Activated CD8-positive, alpha-beta T cell treated with anti-CD3 and anti-CD28 coated beads for 36 hours (primary cell): Measurements from ENCODE around the gene DEPDC5. TPM values are rescaled to one million over a fixed set of nuclear protein-coding genes. Genes with fewer than 3 reads are reported as not detected.
A peak's percentile ranks its signal among the peaks of the same experiment; 100 is the strongest.

Experiments used
- ATAC-seq: fragments of 200-7000 bp; cut with Tn5 transposase; one replicate; pipeline ENCODE4 v1.10.0; 2021; ENCODE audit warnings: mild to moderate bottlenecking, moderate library complexity
- CTCF ChIA-PET: fragments of 350-600 bp; sonication (Branson Sonifier 250); formaldehyde crosslinking; loops from one replicate; lab custom pipeline; 2021; ENCODE audit warnings: antibody characterized with exemption; lab: Charles Lee
- POLR2A ChIA-PET: fragments of 350-600 bp; sonication (Branson Sonifier 250); formaldehyde crosslinking; loops from one replicate; lab custom pipeline; 2021; ENCODE audit warnings: antibody characterized with exemption; lab: Charles Lee
- DNase-seq: peaks from one replicate; pipeline ENCODE4 v3.0.0-alpha.2; 2020
- H3K27ac Mint-ChIP-seq: one replicate; pipeline ENCODE4 v1.8.0; 2021; ENCODE audit warnings: mild to moderate bottlenecking, mixed read lengths
- H3K27me3 Mint-ChIP-seq: one replicate; pipeline ENCODE4 v1.8.0; 2021; ENCODE audit warnings: mixed read lengths
- H3K36me3 Mint-ChIP-seq: one replicate; pipeline ENCODE4 v1.8.0; 2021; ENCODE audit warnings: low read depth, mixed read lengths
- H3K4me1 Mint-ChIP-seq: one replicate; pipeline ENCODE4 v1.8.0; 2021; ENCODE audit warnings: low read depth, mixed read lengths
- H3K4me3 Mint-ChIP-seq: one replicate; pipeline ENCODE4 v1.8.0; 2021; ENCODE audit warnings: mild to moderate bottlenecking, moderate library complexity, mixed read lengths
- H3K9me3 Mint-ChIP-seq: one replicate; pipeline ENCODE4 v1.8.0; 2021; ENCODE audit warnings: mixed read lengths
- intact Hi-C: fragments of 100-400 bp; cut with micrococcal nuclease; formaldehyde crosslinking; loops from one replicate; pipeline ENCODE4 v1.10.0; 2022
- total RNA-seq, 2 experiments: library from RNA; stranded (reverse); gene quantifications; one replicate each; pipeline ENCODE4 v1.2.3, GENCODE V29; 2021
- TF ChIP-seq, protein P1 (sequence below): fragments of 200-600 bp; IDR thresholded peaks from one replicate; pipeline ENCODE4 v1.8.0; 2022; ENCODE audit warnings: antibody characterized with exemption, mild to moderate bottlenecking

Gene DEPDC5
- total RNA-seq, 2 experiments from 2014 or later: 31.6 to 36.4 TPM

- intact Hi-C loops: no loop called here
- H3K27ac Mint-ChIP-seq: no peak overlapping the region
- DNase-seq: no peak
- no peaks in the 10 kb centered on the region for H3K9me3 Mint-ChIP-seq
- ATAC-seq: no peak
- H3K4me3 Mint-ChIP-seq: no peak overlapping the region
- peaks cover 6% of the 10 kb centered on the region for H3K4me1 Mint-ChIP-seq
- H3K27me3 Mint-ChIP-seq: no peaks in the 10 kb centered on the region
- POLR2A ChIA-PET: no interaction called here
- CTCF ChIA-PET: no interaction called here
- TF ChIP-seq, protein P1, sequence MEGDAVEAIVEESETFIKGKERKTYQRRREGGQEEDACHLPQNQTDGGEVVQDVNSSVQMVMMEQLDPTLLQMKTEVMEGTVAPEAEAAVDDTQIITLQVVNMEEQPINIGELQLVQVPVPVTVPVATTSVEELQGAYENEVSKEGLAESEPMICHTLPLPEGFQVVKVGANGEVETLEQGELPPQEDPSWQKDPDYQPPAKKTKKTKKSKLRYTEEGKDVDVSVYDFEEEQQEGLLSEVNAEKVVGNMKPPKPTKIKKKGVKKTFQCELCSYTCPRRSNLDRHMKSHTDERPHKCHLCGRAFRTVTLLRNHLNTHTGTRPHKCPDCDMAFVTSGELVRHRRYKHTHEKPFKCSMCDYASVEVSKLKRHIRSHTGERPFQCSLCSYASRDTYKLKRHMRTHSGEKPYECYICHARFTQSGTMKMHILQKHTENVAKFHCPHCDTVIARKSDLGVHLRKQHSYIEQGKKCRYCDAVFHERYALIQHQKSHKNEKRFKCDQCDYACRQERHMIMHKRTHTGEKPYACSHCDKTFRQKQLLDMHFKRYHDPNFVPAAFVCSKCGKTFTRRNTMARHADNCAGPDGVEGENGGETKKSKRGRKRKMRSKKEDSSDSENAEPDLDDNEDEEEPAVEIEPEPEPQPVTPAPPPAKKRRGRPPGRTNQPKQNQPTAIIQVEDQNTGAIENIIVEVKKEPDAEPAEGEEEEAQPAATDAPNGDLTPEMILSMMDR: no peak
- H3K36me3 Mint-ChIP-seq: peaks cover 11% of the 10 kb centered on the region
Measured at GRCh38 chr22:31866918-31867317, 113.1 kb downstream of the DEPDC5 start.

GRCh38 chr22:31867386-31868153 lies 113.8 kb downstream of the DEPDC5 start:
- Mint-ChIP-seq H3K27ac (no peak overlapping the region), H3K4me1 (peaks cover 6% of the 10 kb centered on the region), H3K9me3 (no peaks in the 10 kb centered on the region), H3K27me3 (no peaks in the 10 kb centered on the region), H3K36me3 (peaks cover 12% of the 10 kb centered on the region), H3K4me3 (no peak overlapping the region)
- ChIA-PET POLR2A (no interaction called here), CTCF (no interaction called here)
- DNase-seq: no peak
- no peak for ATAC-seq
- intact Hi-C loops: no loop called here
- TF ChIP-seq, protein P1: no peak

- peak overlapping the region; percentile 12 for H3K27ac Mint-ChIP-seq
Measured at GRCh38 chr22:31869739-31870138, 115.9 kb downstream of the DEPDC5 start.

DNA sequence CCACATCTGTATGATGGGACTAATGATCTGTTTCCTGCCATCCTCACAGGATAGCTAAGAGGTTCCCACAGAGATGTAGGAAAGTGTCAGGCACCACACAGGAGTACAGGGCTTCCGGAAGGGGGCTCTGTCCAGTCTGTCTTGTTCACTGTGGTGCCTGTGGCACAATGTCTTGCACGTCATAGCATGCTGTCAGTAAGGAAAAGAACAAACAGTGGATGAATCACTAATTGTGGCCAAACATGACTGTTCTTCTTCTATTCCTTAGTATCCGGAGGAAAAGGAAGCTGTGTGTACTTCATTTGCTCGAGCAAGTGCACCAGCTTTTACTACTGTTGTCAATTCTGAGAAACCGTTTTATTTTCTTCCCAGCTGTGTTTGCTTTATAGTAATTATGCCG lies 117.1 kb downstream of the DEPDC5 start:
- ChIA-PET CTCF (interaction anchor here (0.9 kb wide), 1 partner anchor 100 kb away, joined by 3 read pairs; no protein-coding TSS in a partner anchor), POLR2A (no interaction called here)
- Mint-ChIP-seq H3K36me3 (peaks cover 23% of the 10 kb centered on the region), H3K4me1 (peaks cover 7% of the 10 kb centered on the region), H3K27ac (no peak overlapping the region), H3K9me3 (no peaks in the 10 kb centered on the region), H3K27me3 (no peaks in the 10 kb centered on the region), H3K4me3 (no peak overlapping the region)
- DNase-seq (no peak), ATAC-seq (no peak)
- intact Hi-C loops: no loop called here
- TF ChIP-seq, protein P1: no peak

More at GRCh38 chr22:31869739-31870138, 115.9 kb downstream of the DEPDC5 start:
- ChIA-PET POLR2A (no interaction called here), CTCF (no interaction called here)
- intact Hi-C loops: no loop called here
- no peaks in the 10 kb centered on the region for H3K27me3 Mint-ChIP-seq
- TF ChIP-seq, protein P1: no peak
- ATAC-seq (no peak), DNase-seq (no peak)
- no peak overlapping the region for H3K4me3 Mint-ChIP-seq
- peaks cover 6% of the 10 kb centered on the region for H3K4me1 Mint-ChIP-seq
- H3K9me3 Mint-ChIP-seq: no peaks in the 10 kb centered on the region
- H3K36me3 Mint-ChIP-seq: peaks cover 22% of the 10 kb centered on the region

GRCh38 chr22:31871480-31871879 lies 117.7 kb downstream of the DEPDC5 start:
- intact Hi-C loops: no loop called here
- Mint-ChIP-seq H3K36me3 (peaks cover 23% of the 10 kb centered on the region), H3K4me1 (peaks cover 10% of the 10 kb centered on the region), H3K4me3 (no peak overlapping the region), H3K27me3 (no peaks in the 10 kb centered on the region), H3K9me3 (no peaks in the 10 kb centered on the region), H3K27ac (no peak overlapping the region)
- CTCF ChIA-PET: interaction anchor here (0.9 to 1.6 kb wide), 2 partner anchors 99 to 105 kb away, joined by 3 to 4 read pairs; no protein-coding TSS in a partner anchor
- DNase-seq (no peak), ATAC-seq (no peak)
- TF ChIP-seq, protein P1: no peak
- POLR2A ChIA-PET: no interaction called here
